Gastroesophageal sphincter (tissue), 4 donors: ENCODE measurements around the gene PPP2R5B. TPM values are rescaled to one million over a fixed set of nuclear protein-coding genes. Genes with fewer than 3 reads are reported as not detected.

Source experiments
- ATAC-seq: fragments of 150-250 bp; one replicate; pipeline ENCODE4 v1.9.1; 2016; ENCODE audit warnings: mild to moderate bottlenecking, moderate library complexity
- H3K27ac ChIP-seq, 4 donors: fragments of 200-600 bp; sonication (generic) in 3 of 4; 1 replicate in 3 of 4; 2 replicates in 1 of 4; pipeline ENCODE4 v1.5.1; 2016 to 2019
- H3K27me3 ChIP-seq: fragments of 200-600 bp; sonication (generic); one replicate; pipeline ENCODE4 v1.5.1; 2019
- H3K36me3 ChIP-seq, 2 donors: fragments of 200-600 bp; sonication (generic); one replicate each; pipeline ENCODE4 v1.5.1; 2019; ENCODE audit warnings: control low read depth in 1 of 2
- H3K4me1 ChIP-seq, 3 donors: fragments of 200-600 bp; sonication (generic); 1 replicate in 2 of 3; 2 replicates in 1 of 3; pipeline ENCODE4 v1.5.1; 2016 to 2019; ENCODE audit warnings: control low read depth in 2 of 3
- H3K4me3 ChIP-seq, 2 donors: fragments of 200-600 bp; sonication (generic); one replicate each; pipeline ENCODE4 v1.5.1; 2019; ENCODE audit warnings: mild to moderate bottlenecking in 1 of 2, moderate library complexity in 1 of 2
- H3K9me3 ChIP-seq, 3 donors: fragments of 200-600 bp; sonication (generic); one replicate each; pipeline ENCODE4 v1.5.1; 2017 to 2019; ENCODE audit warnings: control low read depth in 2 of 3
- EP300 ChIP-seq: sonication (generic); formaldehyde crosslinking; IDR thresholded peaks from one replicate; pipeline ENCODE4 v1.6.1; 2017; ENCODE audit warnings: antibody characterized with exemption, mild to moderate bottlenecking
- POLR2A ChIP-seq, 2 donors: fragments of 450-650 bp; IDR thresholded peaks; one replicate each; pipeline ENCODE4 v1.6.1; 2017; ENCODE audit warnings: antibody characterized with exemption in 2 of 2, mild to moderate bottlenecking in 2 of 2, moderate library complexity in 1 of 2
- POLR2AphosphoS5 ChIP-seq: sonication (generic); formaldehyde crosslinking; IDR thresholded peaks from one replicate; pipeline ENCODE4 v1.6.1; 2017; ENCODE audit warnings: antibody characterized with exemption
- WGBS, 2 donors: methylation state at CpG; one replicate each; pipeline ENCODE4 v1.1.5; 2018; ENCODE audit warnings: low coverage in 1 of 2; 5-methylcytosine and 5-hydroxymethylcytosine counted together
- total RNA-seq, 4 donors: library from RNA; depleted of rRNA; stranded (reverse); fragments of >200 nt; gene quantifications; one replicate each; pipeline ENCODE4 v1.1.0, GENCODE V29; 2016
- TF ChIP-seq, protein P1 (sequence below), 4 experiments: fragments of 200-600 bp in 2 of 4; fragments of 450-650 bp in 2 of 4; sonication (generic) in 1 of 4; IDR thresholded peaks; one replicate each; pipeline ENCODE4 v1.5.1; 2017 to 2019; ENCODE audit warnings: antibody characterized with exemption in 4 of 4, mild to moderate bottlenecking in 2 of 4, moderate library complexity in 2 of 4

The PPP2R5B gene
- total RNA-seq, 4 donors from 2014 or later: 20.3 to 41.2 (median 27.0) TPM

DNA sequence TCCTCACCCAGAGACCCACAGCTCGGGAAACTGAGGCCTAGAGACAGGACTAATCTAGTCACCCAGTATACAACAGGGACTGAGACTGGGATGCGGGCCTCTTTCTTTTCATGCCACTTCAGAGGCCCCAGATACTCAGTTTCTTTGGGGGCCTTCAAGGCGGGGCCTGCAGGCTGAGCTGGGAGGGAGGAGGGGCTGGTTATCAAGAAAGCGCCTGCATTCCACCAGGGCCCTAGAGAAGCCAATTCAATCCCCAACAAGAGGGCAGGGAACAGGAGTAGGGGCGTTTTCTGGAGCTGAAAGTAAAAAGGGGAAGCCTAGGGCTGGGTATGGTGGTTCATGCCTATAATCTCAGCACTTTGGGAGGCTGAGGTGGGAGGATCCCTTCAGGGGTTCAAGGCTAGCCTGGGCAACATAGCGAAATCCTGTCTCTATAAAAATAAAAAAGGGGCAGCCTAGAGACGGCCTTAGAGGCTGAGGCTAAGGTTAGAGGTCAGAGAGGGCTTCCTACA, 9.1 kb upstream of the PPP2R5B start:
- peak overlapping the region in 1 of 4 donors; percentile 84 for H3K27ac ChIP-seq

GRCh38 chr11:64916040-64916774, 8.3 kb upstream of the PPP2R5B start:
- Histone ChIP-seq H3K36me3 (peaks cover 0 to 35% of the 10 kb centered on the region in 2 donors), H3K9me3 (no peaks in the 10 kb centered on the region), H3K4me3 (peak overlapping the region; percentile 74 to 78), H3K27ac (peak overlapping the region; percentile 58 to 88 (median 82)), H3K4me1 (peaks cover 2 to 44% (median 19%) of the 10 kb centered on the region in 3 donors), H3K27me3 (no peaks in the 10 kb centered on the region)
- no peak for TF ChIP-seq POLR2AphosphoS5
- no peak for TF ChIP-seq EP300
- TF ChIP-seq, protein P1, sequence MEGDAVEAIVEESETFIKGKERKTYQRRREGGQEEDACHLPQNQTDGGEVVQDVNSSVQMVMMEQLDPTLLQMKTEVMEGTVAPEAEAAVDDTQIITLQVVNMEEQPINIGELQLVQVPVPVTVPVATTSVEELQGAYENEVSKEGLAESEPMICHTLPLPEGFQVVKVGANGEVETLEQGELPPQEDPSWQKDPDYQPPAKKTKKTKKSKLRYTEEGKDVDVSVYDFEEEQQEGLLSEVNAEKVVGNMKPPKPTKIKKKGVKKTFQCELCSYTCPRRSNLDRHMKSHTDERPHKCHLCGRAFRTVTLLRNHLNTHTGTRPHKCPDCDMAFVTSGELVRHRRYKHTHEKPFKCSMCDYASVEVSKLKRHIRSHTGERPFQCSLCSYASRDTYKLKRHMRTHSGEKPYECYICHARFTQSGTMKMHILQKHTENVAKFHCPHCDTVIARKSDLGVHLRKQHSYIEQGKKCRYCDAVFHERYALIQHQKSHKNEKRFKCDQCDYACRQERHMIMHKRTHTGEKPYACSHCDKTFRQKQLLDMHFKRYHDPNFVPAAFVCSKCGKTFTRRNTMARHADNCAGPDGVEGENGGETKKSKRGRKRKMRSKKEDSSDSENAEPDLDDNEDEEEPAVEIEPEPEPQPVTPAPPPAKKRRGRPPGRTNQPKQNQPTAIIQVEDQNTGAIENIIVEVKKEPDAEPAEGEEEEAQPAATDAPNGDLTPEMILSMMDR (IDR thresholded peaks at IDR 0.05): no peak
- TF ChIP-seq POLR2A (IDR thresholded peaks at IDR 0.05): no peak
- no peak for ATAC-seq
- 0 to 30% methylated on average over 2 to 5 of the region's 23 CpGs for WGBS, 2 donors

More for the DNA sequence above, 9.1 kb upstream of the PPP2R5B start:
- no peaks in the 10 kb centered on the region for H3K9me3 ChIP-seq
- H3K36me3 ChIP-seq: peaks cover 0 to 43% of the 10 kb centered on the region in 2 donors
- peaks cover 2 to 44% (median 19%) of the 10 kb centered on the region in 3 donors for H3K4me1 ChIP-seq
- no peak for TF ChIP-seq POLR2A (IDR thresholded peaks at IDR 0.05)
- H3K4me3 ChIP-seq: peak overlapping the region in 1 of 2 donors; percentile 74
- no peak for ATAC-seq
- no peaks in the 10 kb centered on the region for H3K27me3 ChIP-seq
- WGBS, 2 donors: 53 to 67% methylated on average over 3 to 4 of the region's 7 CpGs

- Histone ChIP-seq H3K36me3 (peaks cover 0 to 27% of the 10 kb centered on the region in 2 donors), H3K4me3 (peak within 1 kb of the TSS; percentile 74 to 78), H3K27me3 (no peaks in the 10 kb centered on the region), H3K9me3 (no peaks in the 10 kb centered on the region), H3K27ac (peak within 1 kb of the TSS; percentile 80 to 88 (median 82)), H3K4me1 (peaks cover 2 to 44% (median 19%) of the 10 kb centered on the region in 3 donors)
- ATAC-seq: peak; percentile 99
- TF ChIP-seq POLR2AphosphoS5 (peak; percentile 82), POLR2A (IDR thresholded peaks at IDR 0.05) (peak; percentile 88 to 89), EP300 (no peak)
- TF ChIP-seq, protein P1 (IDR thresholded peaks at IDR 0.05): no peak
- 0% methylated on average over 2 to 12 of the region's 57 CpGs for WGBS, 2 donors
Measured at GRCh38 chr11:64916775-64917662, 7.5 kb upstream of the PPP2R5B start, which contains the start of gene ATG2A. Gene ATG2A (minus strand): TSS chr11:64917209. CDS start chr11:64917135, 74 bp downstream.

DNA sequence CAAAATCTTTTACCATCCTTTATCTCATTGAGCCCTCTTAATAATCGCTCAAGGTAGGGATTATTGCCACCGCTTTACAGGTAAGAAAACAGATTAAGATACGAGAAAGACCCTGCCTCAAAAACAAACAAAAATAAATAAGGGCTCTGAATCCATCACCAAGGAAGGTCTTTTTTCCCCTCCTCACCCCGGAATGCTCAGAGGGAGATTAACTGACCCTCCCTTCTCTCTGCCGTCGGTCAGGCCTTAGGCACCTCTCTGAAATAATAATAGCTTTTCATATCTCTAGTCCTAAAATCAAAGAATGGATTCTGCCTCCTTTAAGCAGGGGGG, 6.9 kb upstream of the PPP2R5B start:
- 5 to 10% methylated on average over 4 to 6 of the region's 6 CpGs for WGBS, 2 donors
- Histone ChIP-seq H3K27me3 (no peaks in the 10 kb centered on the region), H3K4me1 (peaks cover 2 to 44% (median 19%) of the 10 kb centered on the region in 3 donors), H3K27ac (peak overlapping the region; percentile 80 to 86 (median 82)), H3K9me3 (no peaks in the 10 kb centered on the region), H3K36me3 (peaks cover 0 to 21% of the 10 kb centered on the region in 2 donors), H3K4me3 (peak overlapping the region; percentile 52 to 74)
- no peak for ATAC-seq
- TF ChIP-seq POLR2AphosphoS5: no peak
- TF ChIP-seq, protein P1 (IDR thresholded peaks at IDR 0.05): peak in 1 of 4 experiments; percentile 8

GRCh38 chr11:64918017-64918416, 6.5 kb upstream of the PPP2R5B start:
- H3K36me3 ChIP-seq: peaks cover 0 to 17% of the 10 kb centered on the region in 2 donors
- H3K27ac ChIP-seq: peak overlapping the region; percentile 80 to 86 (median 82)
- ATAC-seq: no peak
- peak overlapping the region; percentile 52 to 74 for H3K4me3 ChIP-seq
- 7 to 9% methylated on average over 4 of the region's 4 CpGs for WGBS, 2 donors
- peaks cover 2 to 44% (median 19%) of the 10 kb centered on the region in 3 donors for H3K4me1 ChIP-seq
- TF ChIP-seq POLR2A (IDR thresholded peaks at IDR 0.05) (no peak), POLR2AphosphoS5 (no peak), EP300 (no peak)
- TF ChIP-seq, protein P1 (IDR thresholded peaks at IDR 0.05): peak in 2 of 4 experiments; percentile 13 to 26
- no peaks in the 10 kb centered on the region for H3K9me3 ChIP-seq
- H3K27me3 ChIP-seq: no peaks in the 10 kb centered on the region
